Measurements from ENCODE around the gene INVS. TPM values are rescaled to one million over a fixed set of nuclear protein-coding genes. Genes with fewer than 3 reads are reported as not detected.
"Not testable (repeated sequence)": the region's sequence is repeated elsewhere in the genome, so short reads cannot be mapped to it uniquely, and the experiment has no call there.

The INVS gene
- total RNA-seq, 2 experiments from 2014 or later, result 30.7 to 36.7 TPM

DNA sequence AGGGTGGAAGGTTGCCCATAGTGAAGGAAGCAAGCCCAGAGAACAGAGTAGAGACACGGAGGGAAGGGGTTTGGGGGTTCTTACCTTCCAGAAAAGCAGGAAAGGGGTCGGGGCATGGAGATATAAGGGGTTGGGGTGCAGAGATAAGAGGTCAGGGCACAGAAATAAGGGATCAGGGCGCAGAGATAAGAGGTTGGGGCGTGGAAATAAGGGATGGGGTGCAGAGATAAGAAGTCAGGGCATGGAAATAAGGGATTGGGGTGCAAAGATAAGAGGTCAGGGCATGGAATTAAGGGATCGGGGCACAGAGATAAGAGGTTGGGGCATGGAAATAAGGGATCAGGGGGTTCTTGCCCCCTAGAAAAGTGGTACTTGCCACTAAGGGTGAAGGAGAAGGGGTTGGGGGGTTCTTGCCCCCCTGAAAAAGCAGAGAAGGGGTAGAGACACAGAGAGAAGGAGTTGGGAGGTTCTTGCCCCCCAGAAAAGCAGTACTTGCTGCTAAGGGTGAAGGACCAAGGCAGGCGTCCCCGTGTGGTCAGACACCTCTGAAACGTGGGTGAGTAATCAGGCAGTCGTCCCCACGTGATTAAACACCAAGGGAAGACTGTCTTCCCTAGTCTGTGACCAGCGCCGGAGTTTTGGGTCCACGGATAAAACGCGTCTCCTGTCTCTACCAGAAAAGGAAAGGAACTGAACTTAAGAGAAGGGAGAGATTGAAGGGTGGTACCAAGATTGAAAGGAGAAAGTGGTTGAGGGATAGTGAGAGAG, 46.3 kb downstream of the INVS start:
- H3K4me2 ChIP-seq (ENCODE audit: low read length); DNase-seq (ENCODE audit: low spot score); H3K9me2 ChIP-seq (ENCODE audit: insufficient read depth, low read length); H3K4me3 ChIP-seq (ENCODE audit: low read depth, low read length, poor library complexity, severe bottlenecking); CTCF ChIA-PET (ENCODE audit: unreplicated experiment); H3K36me3 ChIP-seq (ENCODE audit: insufficient read depth, low read length); BruUV-seq (replicated peaks); H2AFZ ChIP-seq (ENCODE audit: low read length); H3K79me2 ChIP-seq (ENCODE audit: insufficient read depth, low read depth, low read length); H3K4me1 ChIP-seq (ENCODE audit: insufficient read depth, low read length, poor library complexity, severe bottlenecking); H3K9me3 ChIP-seq (ENCODE audit: low read length); POLR2A ChIA-PET; H3K27ac ChIP-seq (ENCODE audit: low read depth, low read length, poor library complexity, severe bottlenecking); intact Hi-C loops (cut with micrococcal nuclease; ENCODE audit: unreplicated experiment); H4K20me1 ChIP-seq (ENCODE audit: insufficient read depth, low read length): not testable (repeated sequence)

DNA sequence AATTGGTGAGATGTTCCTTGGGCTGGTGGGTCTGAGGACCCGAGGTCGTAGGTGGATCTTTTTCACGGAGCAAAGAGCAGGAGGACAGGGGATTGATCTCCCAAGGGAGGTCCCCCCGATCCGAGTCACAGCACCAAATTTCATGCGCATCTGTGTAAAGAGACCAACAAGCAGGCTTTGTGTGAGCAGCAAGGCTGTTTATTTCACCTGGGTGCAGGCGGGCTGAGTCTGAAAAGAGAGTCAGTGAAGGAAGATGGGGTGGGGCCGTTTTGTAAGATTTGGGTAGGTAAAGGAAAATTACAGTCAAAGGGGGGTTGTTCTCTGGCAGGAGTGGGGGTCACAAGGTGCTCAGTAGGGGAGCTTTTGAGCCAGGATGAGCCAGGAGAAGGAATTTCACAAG, 46.9 kb downstream of the INVS start:
- H3K27ac ChIP-seq (ENCODE audit: low read depth, low read length, poor library complexity, severe bottlenecking); H2AFZ ChIP-seq (ENCODE audit: low read length); DNase-seq (ENCODE audit: low spot score); intact Hi-C loops (cut with micrococcal nuclease; ENCODE audit: unreplicated experiment); H3K9me3 ChIP-seq (ENCODE audit: low read length); H3K4me2 ChIP-seq (ENCODE audit: low read length); H3K36me3 ChIP-seq (ENCODE audit: insufficient read depth, low read length); BruUV-seq (replicated peaks); H3K4me3 ChIP-seq (ENCODE audit: low read depth, low read length, poor library complexity, severe bottlenecking); H3K4me1 ChIP-seq (ENCODE audit: insufficient read depth, low read length, poor library complexity, severe bottlenecking); H4K20me1 ChIP-seq (ENCODE audit: insufficient read depth, low read length); H3K79me2 ChIP-seq (ENCODE audit: insufficient read depth, low read depth, low read length); H3K9me2 ChIP-seq (ENCODE audit: insufficient read depth, low read length); CTCF ChIA-PET (ENCODE audit: unreplicated experiment); POLR2A ChIA-PET: not testable (repeated sequence)

- intact Hi-C loops (cut with micrococcal nuclease; ENCODE audit: unreplicated experiment), result no loop called here
- Histone ChIP-seq H3K4me2 (ENCODE audit: low read length) (no peak overlapping the region), H3K9me2 (ENCODE audit: insufficient read depth, low read length) (no peaks in the 10 kb centered on the region), H3K27ac (ENCODE audit: low read depth, low read length, poor library complexity, severe bottlenecking) (no peak overlapping the region), H3K79me2 (ENCODE audit: insufficient read depth, low read depth, low read length) (no peaks in the 10 kb centered on the region), H3K36me3 (ENCODE audit: insufficient read depth, low read length) (no peaks in the 10 kb centered on the region), H3K9me3 (ENCODE audit: low read length) (no peaks in the 10 kb centered on the region), H3K4me1 (ENCODE audit: insufficient read depth, low read length, poor library complexity, severe bottlenecking) (no peaks in the 10 kb centered on the region), H2AFZ (ENCODE audit: low read length) (no peak overlapping the region), H4K20me1 (ENCODE audit: insufficient read depth, low read length) (no peaks in the 10 kb centered on the region), H3K4me3 (ENCODE audit: low read depth, low read length, poor library complexity, severe bottlenecking) (no peak overlapping the region)
- no TSS peak for BruUV-seq (replicated peaks)
- no peak for DNase-seq (ENCODE audit: low spot score)
- no peak for TF ChIP-seq EZH2phosphoT487 (IDR thresholded peaks at IDR 0.05; ENCODE audit: borderline replicate concordance, low read depth, low read length)
- TF ChIP-seq, protein P1, sequence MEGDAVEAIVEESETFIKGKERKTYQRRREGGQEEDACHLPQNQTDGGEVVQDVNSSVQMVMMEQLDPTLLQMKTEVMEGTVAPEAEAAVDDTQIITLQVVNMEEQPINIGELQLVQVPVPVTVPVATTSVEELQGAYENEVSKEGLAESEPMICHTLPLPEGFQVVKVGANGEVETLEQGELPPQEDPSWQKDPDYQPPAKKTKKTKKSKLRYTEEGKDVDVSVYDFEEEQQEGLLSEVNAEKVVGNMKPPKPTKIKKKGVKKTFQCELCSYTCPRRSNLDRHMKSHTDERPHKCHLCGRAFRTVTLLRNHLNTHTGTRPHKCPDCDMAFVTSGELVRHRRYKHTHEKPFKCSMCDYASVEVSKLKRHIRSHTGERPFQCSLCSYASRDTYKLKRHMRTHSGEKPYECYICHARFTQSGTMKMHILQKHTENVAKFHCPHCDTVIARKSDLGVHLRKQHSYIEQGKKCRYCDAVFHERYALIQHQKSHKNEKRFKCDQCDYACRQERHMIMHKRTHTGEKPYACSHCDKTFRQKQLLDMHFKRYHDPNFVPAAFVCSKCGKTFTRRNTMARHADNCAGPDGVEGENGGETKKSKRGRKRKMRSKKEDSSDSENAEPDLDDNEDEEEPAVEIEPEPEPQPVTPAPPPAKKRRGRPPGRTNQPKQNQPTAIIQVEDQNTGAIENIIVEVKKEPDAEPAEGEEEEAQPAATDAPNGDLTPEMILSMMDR (conservative IDR thresholded peaks at IDR 0.05; ENCODE audit: low read length), result no peak
- ChIA-PET POLR2A (no interaction called here), CTCF (ENCODE audit: unreplicated experiment) (no interaction called here)
Observed at GRCh38 chr9:100150214-100150613, 51.2 kb downstream of the INVS start.

- no peak for TF ChIP-seq EZH2phosphoT487 (IDR thresholded peaks at IDR 0.05; ENCODE audit: borderline replicate concordance, low read depth, low read length)
- TF ChIP-seq, protein P1 (conservative IDR thresholded peaks at IDR 0.05; ENCODE audit: low read length), result no peak
- Histone ChIP-seq H3K79me2 (ENCODE audit: insufficient read depth, low read depth, low read length) (no peaks in the 10 kb centered on the region), H3K27ac (ENCODE audit: low read depth, low read length, poor library complexity, severe bottlenecking) (no peak overlapping the region), H3K4me3 (ENCODE audit: low read depth, low read length, poor library complexity, severe bottlenecking) (no peak overlapping the region), H3K9me3 (ENCODE audit: low read length) (no peaks in the 10 kb centered on the region), H3K9me2 (ENCODE audit: insufficient read depth, low read length) (no peaks in the 10 kb centered on the region), H4K20me1 (ENCODE audit: insufficient read depth, low read length) (no peaks in the 10 kb centered on the region), H3K4me2 (ENCODE audit: low read length) (no peak overlapping the region), H3K36me3 (ENCODE audit: insufficient read depth, low read length) (peaks cover 16% of the 10 kb centered on the region; the same call in 1 of the 2 replicates), H3K4me1 (ENCODE audit: insufficient read depth, low read length, poor library complexity, severe bottlenecking) (peaks cover 7% of the 10 kb centered on the region), H2AFZ (ENCODE audit: low read length) (no peak overlapping the region)
- DNase-seq (ENCODE audit: low spot score), result peak; percentile 13
- ChIA-PET POLR2A (interaction anchor here (0.9 kb wide), 1 partner anchor 13 kb away, joined by 3 read pairs; no protein-coding TSS in a partner anchor), CTCF (ENCODE audit: unreplicated experiment) (no interaction called here)
- no TSS peak for BruUV-seq (replicated peaks)
- intact Hi-C loops (cut with micrococcal nuclease; ENCODE audit: unreplicated experiment), result no loop called here
Observed at GRCh38 chr9:100160021-100160420, 61.0 kb downstream of the INVS start.

Measured in OCI-LY7 (cell line).